ENCODE measurements around the gene MYO1D.

DNA sequence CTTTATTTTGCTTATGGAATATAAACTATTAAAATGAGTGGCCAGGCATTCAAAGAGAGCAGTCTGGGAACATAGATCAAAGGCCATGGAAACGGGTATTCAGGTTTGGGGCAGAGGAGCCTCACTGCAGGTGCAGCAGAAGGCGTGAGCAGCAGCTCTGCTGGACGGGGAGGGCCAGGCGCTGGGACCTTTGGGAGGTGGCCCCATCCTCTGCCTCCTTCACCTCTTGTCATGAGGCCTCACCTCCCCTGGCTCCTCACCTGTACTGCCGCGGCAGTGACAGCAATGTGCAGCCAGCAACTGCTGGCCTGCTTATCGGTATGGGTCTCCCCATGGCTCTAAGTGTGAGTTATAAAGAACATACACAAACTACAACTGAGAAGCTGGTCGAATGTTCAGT lies 280.7 kb downstream of the MYO1D start:
- no peak for TF ChIP-seq POLR2AphosphoS5 (IDR thresholded peaks at IDR 0.05)
- TF ChIP-seq POLR2A (IDR thresholded peaks at IDR 0.05) = no peak
- TF ChIP-seq, protein P1, sequence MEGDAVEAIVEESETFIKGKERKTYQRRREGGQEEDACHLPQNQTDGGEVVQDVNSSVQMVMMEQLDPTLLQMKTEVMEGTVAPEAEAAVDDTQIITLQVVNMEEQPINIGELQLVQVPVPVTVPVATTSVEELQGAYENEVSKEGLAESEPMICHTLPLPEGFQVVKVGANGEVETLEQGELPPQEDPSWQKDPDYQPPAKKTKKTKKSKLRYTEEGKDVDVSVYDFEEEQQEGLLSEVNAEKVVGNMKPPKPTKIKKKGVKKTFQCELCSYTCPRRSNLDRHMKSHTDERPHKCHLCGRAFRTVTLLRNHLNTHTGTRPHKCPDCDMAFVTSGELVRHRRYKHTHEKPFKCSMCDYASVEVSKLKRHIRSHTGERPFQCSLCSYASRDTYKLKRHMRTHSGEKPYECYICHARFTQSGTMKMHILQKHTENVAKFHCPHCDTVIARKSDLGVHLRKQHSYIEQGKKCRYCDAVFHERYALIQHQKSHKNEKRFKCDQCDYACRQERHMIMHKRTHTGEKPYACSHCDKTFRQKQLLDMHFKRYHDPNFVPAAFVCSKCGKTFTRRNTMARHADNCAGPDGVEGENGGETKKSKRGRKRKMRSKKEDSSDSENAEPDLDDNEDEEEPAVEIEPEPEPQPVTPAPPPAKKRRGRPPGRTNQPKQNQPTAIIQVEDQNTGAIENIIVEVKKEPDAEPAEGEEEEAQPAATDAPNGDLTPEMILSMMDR (IDR thresholded peaks at IDR 0.05) = no peak
